ENCODE measurements around the gene BTBD16.

The BTBD16 gene

GRCh38 chr10:122273966-122274545 lies 3.0 kb downstream of the BTBD16 start:
- DNase-seq (ENCODE audit: low read depth in 2 of 2) = no peak

GRCh38 chr10:122276611-122277208 lies 5.6 kb downstream of the BTBD16 start:
- DNase-seq (ENCODE audit: low read depth in 2 of 2) = no peak

- DNase-seq (ENCODE audit: low read depth in 2 of 2) = no peak
Measured at GRCh38 chr10:122277526-122278136, 6.5 kb downstream of the BTBD16 start.

- no peak for DNase-seq (ENCODE audit: low read depth in 2 of 2)
Measured at GRCh38 chr10:122279725-122280141, 8.6 kb downstream of the BTBD16 start.

- DNase-seq (ENCODE audit: low read depth in 2 of 2) = no peak
Measured at GRCh38 chr10:122280156-122280555, 9.1 kb downstream of the BTBD16 start.

- DNase-seq (ENCODE audit: low read depth in 2 of 2) = no peak
Measured at GRCh38 chr10:122281018-122281626, 10.0 kb downstream of the BTBD16 start.

GRCh38 chr10:122281751-122282150 lies 10.7 kb downstream of the BTBD16 start:
- no peak for DNase-seq (ENCODE audit: low read depth in 2 of 2)

- no peak for DNase-seq (ENCODE audit: low read depth in 2 of 2)
Measured at GRCh38 chr10:122282253-122282671, 11.2 kb downstream of the BTBD16 start.

- DNase-seq (ENCODE audit: low read depth in 2 of 2) = no peak
Measured at GRCh38 chr10:122282909-122283308, 11.8 kb downstream of the BTBD16 start.

GRCh38 chr10:122285506-122286444 lies 14.7 kb downstream of the BTBD16 start:
- no peak for DNase-seq (ENCODE audit: low read depth in 2 of 2)

- DNase-seq (ENCODE audit: low read depth in 2 of 2) = no peak
Measured at GRCh38 chr10:122286867-122287266, 15.8 kb downstream of the BTBD16 start.

- no peak for DNase-seq (ENCODE audit: low read depth in 2 of 2)
Measured at GRCh38 chr10:122287570-122287969, 16.5 kb downstream of the BTBD16 start.

GRCh38 chr10:122288262-122288661 lies 17.2 kb downstream of the BTBD16 start:
- no peak for DNase-seq (ENCODE audit: low read depth in 2 of 2)

- DNase-seq (ENCODE audit: low read depth in 2 of 2) = no peak
Measured at GRCh38 chr10:122288917-122289316, 17.8 kb downstream of the BTBD16 start.

GRCh38 chr10:122290334-122290733 lies 19.2 kb downstream of the BTBD16 start:
- no peak for DNase-seq (ENCODE audit: low read depth in 2 of 2)

- DNase-seq (ENCODE audit: low read depth in 2 of 2) = no peak
Measured at GRCh38 chr10:122290833-122291532, 19.9 kb downstream of the BTBD16 start.

GRCh38 chr10:122291739-122292138 lies 20.6 kb downstream of the BTBD16 start:
- DNase-seq (ENCODE audit: low read depth in 2 of 2) = no peak

- no peak for DNase-seq (ENCODE audit: low read depth in 2 of 2)
Measured at GRCh38 chr10:122292376-122292775, 21.3 kb downstream of the BTBD16 start.

GRCh38 chr10:122293156-122293960 lies 22.3 kb downstream of the BTBD16 start:
- no peak for DNase-seq (ENCODE audit: low read depth in 2 of 2)

- no peak for DNase-seq (ENCODE audit: low read depth in 2 of 2)
Measured at GRCh38 chr10:122293961-122294380, 22.9 kb downstream of the BTBD16 start.
